Natural killer cell treated with Interleukin-12 subunit alpha and Interleukin-12 subunit beta and Interleukin-15 and Interleukin-18, amount 100 ng/mL, for 72 hours (primary cell): Measurements from ENCODE around the gene CALHM5. TPM values are rescaled to one million over a fixed set of nuclear protein-coding genes. Genes with fewer than 3 reads are reported as not detected.

Source experiments
- ATAC-seq, 2 donors: fragments of 150-1000 bp; cut with Tn5 transposase in 1 of 2; sonication (Bioruptor Pico), chemical (Tn5 transposase) in 1 of 2; 2 replicates each; pipeline ENCODE4 v1.10.0; 2021
- DNase-seq: peaks from one replicate; pipeline ENCODE4 v3.0.0; 2022; ENCODE audit warnings: low spot score
- H3K27ac Mint-ChIP-seq, 2 donors: 1 replicate in 1 of 2; 2 replicates in 1 of 2; pipeline ENCODE4 v1.8.0; 2022; ENCODE audit warnings: mixed read lengths in 2 of 2, mild to moderate bottlenecking in 1 of 2, moderate library complexity in 1 of 2
- H3K27me3 Mint-ChIP-seq, 2 donors: 1 replicate in 1 of 2; 2 replicates in 1 of 2; pipeline ENCODE4 v1.8.0; 2022; ENCODE audit warnings: mixed read lengths in 2 of 2
- H3K36me3 Mint-ChIP-seq: one replicate; pipeline ENCODE4 v1.8.0; 2022; ENCODE audit warnings: mixed read lengths
- H3K4me1 Mint-ChIP-seq, 2 donors: 1 replicate in 1 of 2; 2 replicates in 1 of 2; pipeline ENCODE4 v1.8.0; 2022; ENCODE audit warnings: low read depth in 2 of 2, mixed read lengths in 2 of 2, mild to moderate bottlenecking in 1 of 2
- H3K4me3 Mint-ChIP-seq: one replicate; pipeline ENCODE4 v1.8.0; 2022; ENCODE audit warnings: mixed read lengths
- H3K9me3 Mint-ChIP-seq: 2 replicates; pipeline ENCODE4 v1.8.0; 2022; ENCODE audit warnings: mixed read lengths
- total RNA-seq, 2 donors: library from RNA; stranded (reverse); gene quantifications; one replicate each; pipeline ENCODE4 v1.2.3, GENCODE V29; 2022

Gene CALHM5
- total RNA-seq, 2 donors from 2014 or later: not detected

GRCh38 chr6:116545651-116546050 is 34.2 kb downstream of the CALHM5 start, which contains the start of gene TRAPPC3L:
TRAPPC3L (minus strand) TSS chr6:116545684; CDS start chr6:116545514, 170 bp downstream.
- DNase-seq: no peak
- Mint-ChIP-seq H3K4me3 (no peak within 1 kb of the TSS), H3K27me3 (peaks cover 39 to 62% of the 10 kb centered on the region in 2 donors), H3K27ac (no peak within 1 kb of the TSS), H3K9me3 (no peaks in the 10 kb centered on the region), H3K4me1 (no peaks in the 10 kb centered on the region), H3K36me3 (no peaks in the 10 kb centered on the region)
- ATAC-seq: no peak

DNA sequence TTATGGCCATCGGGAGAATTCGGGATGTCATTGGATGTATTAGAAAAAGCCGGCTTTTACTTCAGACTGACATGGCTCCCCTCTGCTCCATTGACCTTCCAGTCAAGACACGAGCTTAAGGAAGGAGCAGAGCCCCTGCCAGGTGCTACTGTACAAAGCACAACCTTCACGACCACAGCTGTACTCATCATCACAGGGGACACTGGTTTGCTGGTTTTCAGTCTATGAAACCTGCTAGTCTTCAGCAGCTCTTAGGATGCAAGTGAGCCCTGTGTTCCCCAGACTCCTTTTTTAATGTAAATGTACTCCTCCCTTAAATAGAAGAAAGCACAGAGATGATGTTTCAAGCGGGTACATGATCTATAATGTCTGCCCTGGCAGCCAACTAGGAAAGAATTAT is 35.9 kb downstream of the CALHM5 start:
- Mint-ChIP-seq H3K4me3 (no peak overlapping the region), H3K9me3 (no peaks in the 10 kb centered on the region), H3K36me3 (no peaks in the 10 kb centered on the region), H3K27me3 (peaks cover 37 to 69% of the 10 kb centered on the region in 2 donors), H3K4me1 (no peaks in the 10 kb centered on the region), H3K27ac (no peak overlapping the region)
- DNase-seq (no peak), ATAC-seq (no peak)

- H3K4me1 Mint-ChIP-seq: no peaks in the 10 kb centered on the region
Observed at GRCh38 chr6:116550796-116551195, 39.4 kb downstream of the CALHM5 start.

GRCh38 chr6:116553451-116553850 is 42.0 kb downstream of the CALHM5 start, which contains the start of gene CALHM4:
CALHM4 (plus strand) TSS chr6:116553751; CDS start chr6:116553794, 43 bp downstream.
- DNase-seq (no peak), ATAC-seq (no peak)
- H3K4me3 Mint-ChIP-seq: no peak within 1 kb of the TSS
- H3K36me3 Mint-ChIP-seq: no peaks in the 10 kb centered on the region
- H3K27me3 Mint-ChIP-seq: peaks cover 19 to 34% of the 10 kb centered on the region in 2 donors
- no peak within 1 kb of the TSS for H3K27ac Mint-ChIP-seq
- no peaks in the 10 kb centered on the region for H3K9me3 Mint-ChIP-seq
- no peaks in the 10 kb centered on the region for H3K4me1 Mint-ChIP-seq

More at GRCh38 chr6:116550796-116551195, 39.4 kb downstream of the CALHM5 start:
- ATAC-seq: no peak
- no peaks in the 10 kb centered on the region for H3K9me3 Mint-ChIP-seq
- no peak overlapping the region for H3K4me3 Mint-ChIP-seq
- no peak for DNase-seq
- peaks cover 27 to 54% of the 10 kb centered on the region in 2 donors for H3K27me3 Mint-ChIP-seq
- H3K36me3 Mint-ChIP-seq: no peaks in the 10 kb centered on the region
- no peak overlapping the region for H3K27ac Mint-ChIP-seq

DNA sequence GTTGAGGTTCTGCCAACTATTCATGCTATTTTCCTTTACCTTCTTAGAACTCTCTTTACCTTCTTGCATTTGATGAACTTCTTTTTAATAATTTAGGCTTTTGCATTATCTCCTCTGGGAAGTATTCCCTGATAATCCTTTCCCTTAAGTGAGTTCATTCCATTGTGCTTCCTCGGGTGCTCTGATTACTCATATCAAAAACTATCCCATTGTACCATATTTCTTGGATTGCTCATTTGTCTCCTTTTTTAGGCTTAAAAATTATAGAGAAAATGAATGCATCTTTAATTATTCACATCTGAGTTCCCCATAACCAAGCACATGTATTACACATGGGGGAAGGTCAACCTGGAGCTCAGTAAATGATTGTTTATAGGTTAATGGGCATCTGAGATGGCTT is 44.6 kb downstream of the CALHM5 start:
- Mint-ChIP-seq H3K9me3 (no peaks in the 10 kb centered on the region), H3K4me3 (no peak overlapping the region), H3K4me1 (no peaks in the 10 kb centered on the region), H3K27ac (no peak overlapping the region), H3K27me3 (peaks cover 13 to 24% of the 10 kb centered on the region in 2 donors), H3K36me3 (no peaks in the 10 kb centered on the region)
- DNase-seq (no peak), ATAC-seq (no peak)

GRCh38 chr6:116556814-116557415 is 45.5 kb downstream of the CALHM5 start:
- Mint-ChIP-seq H3K36me3 (no peaks in the 10 kb centered on the region), H3K27me3 (peaks cover 14 to 15% of the 10 kb centered on the region in 2 donors), H3K4me1 (no peaks in the 10 kb centered on the region), H3K4me3 (no peak overlapping the region), H3K9me3 (no peaks in the 10 kb centered on the region), H3K27ac (no peak overlapping the region)
- no peak for DNase-seq
- ATAC-seq: no peak

GRCh38 chr6:116557893-116558292 is 46.5 kb downstream of the CALHM5 start:
- H3K9me3 Mint-ChIP-seq: no peaks in the 10 kb centered on the region
- DNase-seq (no peak), ATAC-seq (no peak)
- H3K36me3 Mint-ChIP-seq: no peaks in the 10 kb centered on the region
- peaks cover 17% of the 10 kb centered on the region in 2 donors for H3K27me3 Mint-ChIP-seq
- no peak overlapping the region for H3K4me3 Mint-ChIP-seq
- H3K4me1 Mint-ChIP-seq: no peaks in the 10 kb centered on the region
- no peak overlapping the region for H3K27ac Mint-ChIP-seq

- H3K27me3 Mint-ChIP-seq: peaks cover 14 to 19% of the 10 kb centered on the region in 2 donors
- no peak for ATAC-seq
- H3K36me3 Mint-ChIP-seq: no peaks in the 10 kb centered on the region
- no peak for DNase-seq
- H3K4me3 Mint-ChIP-seq: no peak overlapping the region
- H3K4me1 Mint-ChIP-seq: no peaks in the 10 kb centered on the region
- H3K9me3 Mint-ChIP-seq: no peaks in the 10 kb centered on the region
- H3K27ac Mint-ChIP-seq: no peak overlapping the region
Observed at GRCh38 chr6:116560130-116560529, 48.7 kb downstream of the CALHM5 start.

- Mint-ChIP-seq H3K27me3 (peaks cover 14 to 22% of the 10 kb centered on the region in 2 donors), H3K36me3 (no peaks in the 10 kb centered on the region), H3K27ac (no peak overlapping the region), H3K9me3 (no peaks in the 10 kb centered on the region), H3K4me1 (no peaks in the 10 kb centered on the region), H3K4me3 (no peak overlapping the region)
- ATAC-seq (peak; percentile 67 to 78), DNase-seq (peak; percentile 73)
Observed at GRCh38 chr6:116561377-116562018, 50.1 kb downstream of the CALHM5 start.

DNA sequence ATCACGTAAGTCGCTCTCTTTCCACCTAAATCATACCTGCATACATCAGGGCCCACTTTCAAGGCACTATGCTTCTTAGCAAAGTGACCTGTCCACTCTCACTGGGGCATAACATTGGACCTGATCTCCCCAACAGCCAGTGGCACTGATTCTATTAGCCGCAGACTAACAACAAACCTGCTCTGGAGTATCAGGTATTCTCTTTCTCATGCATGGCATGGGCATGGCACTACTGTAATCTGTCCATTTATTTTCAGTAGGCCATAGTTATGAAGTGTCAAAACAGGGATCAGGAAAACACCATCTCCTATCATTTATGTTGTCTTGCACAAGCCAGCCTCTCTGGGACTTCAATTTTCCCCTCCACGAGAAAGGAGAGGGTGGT is 50.6 kb downstream of the CALHM5 start:
- Mint-ChIP-seq H3K4me3 (no peak overlapping the region), H3K9me3 (no peaks in the 10 kb centered on the region), H3K36me3 (no peaks in the 10 kb centered on the region), H3K4me1 (no peaks in the 10 kb centered on the region), H3K27me3 (peaks cover 14 to 22% of the 10 kb centered on the region in 2 donors), H3K27ac (no peak overlapping the region)
- ATAC-seq (no peak), DNase-seq (no peak)

GRCh38 chr6:116562614-116563013 is 51.2 kb downstream of the CALHM5 start:
- H3K9me3 Mint-ChIP-seq: no peaks in the 10 kb centered on the region
- no peaks in the 10 kb centered on the region for H3K4me1 Mint-ChIP-seq
- peaks cover 14 to 24% of the 10 kb centered on the region in 2 donors for H3K27me3 Mint-ChIP-seq
- no peak overlapping the region for H3K4me3 Mint-ChIP-seq
- H3K27ac Mint-ChIP-seq: no peak overlapping the region
- ATAC-seq (no peak), DNase-seq (no peak)
- no peaks in the 10 kb centered on the region for H3K36me3 Mint-ChIP-seq

GRCh38 chr6:116563830-116564229 is 52.4 kb downstream of the CALHM5 start:
- peaks cover under 1 to 2% of the 10 kb centered on the region in 2 donors for H3K4me1 Mint-ChIP-seq
- H3K9me3 Mint-ChIP-seq: no peaks in the 10 kb centered on the region
- ATAC-seq (no peak), DNase-seq (no peak)
- H3K27me3 Mint-ChIP-seq: peaks cover 14 to 26% of the 10 kb centered on the region in 2 donors
- no peaks in the 10 kb centered on the region for H3K36me3 Mint-ChIP-seq
- no peak overlapping the region for H3K27ac Mint-ChIP-seq
- H3K4me3 Mint-ChIP-seq: no peak overlapping the region

GRCh38 chr6:116564311-116564710 is 52.9 kb downstream of the CALHM5 start:
- peaks cover 2 to 5% of the 10 kb centered on the region in 2 donors for H3K4me1 Mint-ChIP-seq
- no peaks in the 10 kb centered on the region for H3K9me3 Mint-ChIP-seq
- H3K36me3 Mint-ChIP-seq: no peaks in the 10 kb centered on the region
- H3K27ac Mint-ChIP-seq: no peak overlapping the region
- DNase-seq (no peak), ATAC-seq (no peak)
- H3K27me3 Mint-ChIP-seq: peaks cover 14 to 26% of the 10 kb centered on the region in 2 donors
- H3K4me3 Mint-ChIP-seq: no peak overlapping the region
